Mesenchymal stem cell (in vitro differentiated cells and primary cell): ENCODE data around the gene PXDN.

ENCODE experiments used
- DNase-seq: peaks from one replicate; pipeline ENCODE4 v3.0.0-alpha.2; 2013
- H2AFZ ChIP-seq: one replicate; pipeline ENCODE4 v1.6.1; 2013; ENCODE audit warnings: low read depth, mild to moderate bottlenecking, control low read depth, inconsistent platforms, low read length, moderate library complexity
- H2AK5ac ChIP-seq: 2 replicates; pipeline ENCODE4 v1.6.1; 2013; ENCODE audit warnings: low read length, moderate library complexity, mild to moderate bottlenecking, inconsistent platforms; ENCODE audit not compliant: severe bottlenecking
- H2BK120ac ChIP-seq: one replicate; pipeline ENCODE4 v1.6.1; 2013; ENCODE audit warnings: low read depth, mild to moderate bottlenecking, inconsistent platforms, low read length, moderate library complexity
- H2BK12ac ChIP-seq, 2 experiments: one replicate each; pipeline ENCODE4 v1.6.1; 2013; ENCODE audit warnings: inconsistent platforms in 2 of 2, low read length in 2 of 2, mild to moderate bottlenecking in 2 of 2, moderate library complexity in 2 of 2, control low read depth in 1 of 2
- H2BK15ac ChIP-seq: one replicate; pipeline ENCODE4 v1.6.1; 2013; ENCODE audit warnings: mild to moderate bottlenecking, low read depth, inconsistent platforms; ENCODE audit not compliant: poor library complexity, severe bottlenecking
- H2BK5ac ChIP-seq: 2 replicates; pipeline ENCODE4 v1.6.1; 2013; ENCODE audit warnings: low read depth, mild to moderate bottlenecking, low read length, control low read depth, inconsistent platforms; ENCODE audit not compliant: poor library complexity, severe bottlenecking
- H3K14ac ChIP-seq, 2 experiments: one replicate each; pipeline ENCODE4 v1.6.1; 2013; ENCODE audit warnings: inconsistent platforms in 2 of 2, low read length in 2 of 2, control low read depth in 1 of 2, mild to moderate bottlenecking in 1 of 2, moderate library complexity in 1 of 2
- H3K18ac ChIP-seq, 2 experiments: one replicate each; pipeline ENCODE4 v1.6.1; 2013; ENCODE audit warnings: inconsistent platforms in 2 of 2, low read length in 2 of 2, control low read depth in 1 of 2, low read depth in 1 of 2, mild to moderate bottlenecking in 1 of 2
- H3K23ac ChIP-seq, 2 experiments: one replicate each; pipeline ENCODE4 v1.6.1; 2013; ENCODE audit warnings: inconsistent platforms in 2 of 2, low read length in 2 of 2, mild to moderate bottlenecking in 2 of 2, moderate library complexity in 2 of 2, control low read depth in 1 of 2
- H3K27ac ChIP-seq: 2 replicates; pipeline ENCODE4 v1.5.1; 2013; ENCODE audit warnings: mild to moderate bottlenecking, moderate library complexity, low read length, control low read depth, inconsistent platforms; ENCODE audit not compliant: poor library complexity, severe bottlenecking
- H3K27me3 ChIP-seq, 2 experiments: 2 replicates each; pipeline versions ENCODE4 v1.6.1 to v1.7.0; 2013; ENCODE audit warnings: low read length in 2 of 2, mild to moderate bottlenecking in 2 of 2, moderate library complexity in 2 of 2, control low read depth in 1 of 2, inconsistent platforms in 1 of 2; ENCODE audit not compliant: control insufficient read depth in 1 of 2, insufficient read depth in 1 of 2
- H3K36me3 ChIP-seq, 2 experiments: 2 replicates each; pipeline versions ENCODE4 v1.6.1 to v1.7.0; 2013; ENCODE audit warnings: low read length in 2 of 2, control low read depth in 1 of 2, inconsistent platforms in 1 of 2, low read depth in 1 of 2, mild to moderate bottlenecking in 1 of 2; ENCODE audit not compliant: insufficient read depth in 2 of 2, control insufficient read depth in 1 of 2
- H3K4ac ChIP-seq, 2 experiments: one replicate each; pipeline ENCODE4 v1.6.1; 2013; ENCODE audit warnings: inconsistent platforms in 2 of 2, low read length in 2 of 2, mild to moderate bottlenecking in 2 of 2, moderate library complexity in 2 of 2, control low read depth in 1 of 2, low read depth in 1 of 2
- H3K4me1 ChIP-seq: 2 replicates; pipeline ENCODE4 v1.6.1; 2013; ENCODE audit warnings: low read depth, low read length, control low read depth; ENCODE audit not compliant: control insufficient read depth, insufficient read depth
- H3K4me2 ChIP-seq: 2 replicates; pipeline ENCODE4 v1.6.1; 2013; ENCODE audit warnings: low read length, mild to moderate bottlenecking, inconsistent platforms; ENCODE audit not compliant: poor library complexity, severe bottlenecking
- H3K4me3 ChIP-seq, 2 experiments: 2 replicates each; pipeline versions ENCODE4 v1.5.1 to v1.7.0; 2013; ENCODE audit warnings: low read length in 2 of 2, mild to moderate bottlenecking in 2 of 2, control low read depth in 1 of 2, low read depth in 1 of 2; ENCODE audit not compliant: insufficient read depth in 1 of 2
- H3K79me1 ChIP-seq: replicated peaks from 2 replicates; pipeline ENCODE4 v1.6.1; 2013; ENCODE audit warnings: mild to moderate bottlenecking, control low read depth, low read length, inconsistent platforms; ENCODE audit not compliant: poor library complexity, severe bottlenecking
- H3K9ac ChIP-seq: 2 replicates; pipeline ENCODE4 v1.7.0; 2013; ENCODE audit warnings: mild to moderate bottlenecking, low read length, moderate library complexity
- H3K9me3 ChIP-seq: 2 replicates; pipeline ENCODE4 v1.7.0; 2013; ENCODE audit warnings: mild to moderate bottlenecking, low read length; ENCODE audit not compliant: control insufficient read depth
- H4K8ac ChIP-seq: one replicate; pipeline ENCODE4 v1.6.1; 2013; ENCODE audit warnings: inconsistent platforms, mild to moderate bottlenecking, low read length, moderate library complexity
- H4K91ac ChIP-seq: one replicate; pipeline ENCODE4 v1.6.1; 2013; ENCODE audit warnings: mild to moderate bottlenecking, low read length, inconsistent platforms
- WGBS: methylation state at CpG from one replicate; pipeline ENCODE4 v1.1.7; 2013; ENCODE audit warnings: mixed read lengths; 5-methylcytosine and 5-hydroxymethylcytosine counted together

PXDN gene

GRCh38 chr2:1656961-1657841 is 87.1 kb downstream of the PXDN start:
- H2BK15ac ChIP-seq: no peak overlapping the region
- no peak overlapping the region for H2AFZ ChIP-seq
- peaks cover 31% of the 10 kb centered on the region for H3K79me1 ChIP-seq
- H3K18ac ChIP-seq: no peak overlapping the region
- H3K4me2 ChIP-seq: no peak overlapping the region
- H3K9ac ChIP-seq: no peak overlapping the region
- no peak overlapping the region for H2BK12ac ChIP-seq
- H3K27me3 ChIP-seq: no peaks in the 10 kb centered on the region
- no peak overlapping the region for H3K4ac ChIP-seq
- H4K91ac ChIP-seq: no peak overlapping the region
- H3K23ac ChIP-seq: no peak overlapping the region
- H3K4me3 ChIP-seq: no peak overlapping the region
- no peaks in the 10 kb centered on the region for H3K9me3 ChIP-seq
- H2BK120ac ChIP-seq: no peak overlapping the region
- H2BK5ac ChIP-seq: peak overlapping the region; percentile 2
- peaks cover 42% of the 10 kb centered on the region for H3K4me1 ChIP-seq
- H4K8ac ChIP-seq: no peak overlapping the region
- peak overlapping the region; percentile 91 for H2AK5ac ChIP-seq
- peak overlapping the region in 1 of 2 experiments; percentile 21 for H3K14ac ChIP-seq
- 88% methylated on average over 7 of the region's 7 CpGs for WGBS
- peaks cover 35 to 55% of the 10 kb centered on the region in 2 experiments for H3K36me3 ChIP-seq
- no peak for DNase-seq
- peak overlapping the region; percentile 65 for H3K27ac ChIP-seq

GRCh38 chr2:1656326-1656960 is 87.9 kb downstream of the PXDN start:
- no peak for DNase-seq
- Histone ChIP-seq H3K4me1 (peaks cover 45% of the 10 kb centered on the region), H2BK12ac (no peak overlapping the region), H3K18ac (no peak overlapping the region), H4K8ac (peak overlapping the region; percentile 16), H3K4me2 (no peak overlapping the region), H3K4me3 (no peak overlapping the region), H3K27ac (peak overlapping the region; percentile 65), H3K27me3 (no peaks in the 10 kb centered on the region), H3K4ac (no peak overlapping the region), H3K79me1 (peaks cover 26% of the 10 kb centered on the region), H2BK15ac (no peak overlapping the region), H3K9ac (no peak overlapping the region), H2AFZ (no peak overlapping the region), H2AK5ac (peak overlapping the region; percentile 91), H3K14ac (no peak overlapping the region), H3K36me3 (peaks cover 27 to 52% of the 10 kb centered on the region in 2 experiments), H3K23ac (no peak overlapping the region), H2BK5ac (peak overlapping the region; percentile 2), H3K9me3 (no peaks in the 10 kb centered on the region), H4K91ac (no peak overlapping the region), H2BK120ac (no peak overlapping the region)
- WGBS: 95% methylated on average over 6 of the region's 6 CpGs

DNA sequence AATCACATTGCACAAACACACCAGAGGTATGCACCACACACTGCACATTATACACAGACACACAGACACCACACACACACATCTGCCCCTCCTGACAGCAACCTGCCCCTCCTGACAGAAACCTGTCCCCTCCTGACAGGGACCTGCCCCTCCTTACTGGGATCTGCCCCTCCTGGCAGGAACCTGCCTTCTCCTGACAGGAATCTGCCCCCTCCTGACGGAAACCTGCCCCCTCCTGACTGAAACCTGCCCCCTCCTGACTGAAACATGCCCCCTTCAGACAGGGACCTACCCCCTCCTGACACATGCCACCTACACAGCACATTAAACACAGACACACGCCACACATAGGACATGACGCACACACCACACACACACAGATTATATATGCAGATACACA is 88.9 kb downstream of the PXDN start:
- no peak overlapping the region for H2AFZ ChIP-seq
- 98% methylated on average over 2 of the region's 3 CpGs for WGBS
- H3K9me3 ChIP-seq: no peaks in the 10 kb centered on the region
- H3K23ac ChIP-seq: no peak overlapping the region
- H3K4me2 ChIP-seq: no peak overlapping the region
- no peak for DNase-seq
- H3K27me3 ChIP-seq: no peaks in the 10 kb centered on the region
- H4K8ac ChIP-seq: no peak overlapping the region
- no peak overlapping the region for H3K9ac ChIP-seq
- H3K79me1 ChIP-seq: peaks cover 17% of the 10 kb centered on the region
- peak overlapping the region; percentile 89 for H3K27ac ChIP-seq
- H2BK12ac ChIP-seq: no peak overlapping the region
- no peak overlapping the region for H2BK15ac ChIP-seq
- H3K4me3 ChIP-seq: no peak overlapping the region
- H3K36me3 ChIP-seq: peaks cover 24 to 51% of the 10 kb centered on the region in 2 experiments
- H2BK120ac ChIP-seq: no peak overlapping the region
- peak overlapping the region; percentile 14 for H2BK5ac ChIP-seq
- H3K18ac ChIP-seq: peak overlapping the region in 1 of 2 experiments; percentile 16
- no peak overlapping the region for H4K91ac ChIP-seq
- peak overlapping the region; percentile 68 for H2AK5ac ChIP-seq
- peak overlapping the region in 1 of 2 experiments; percentile 48 for H3K14ac ChIP-seq
- H3K4me1 ChIP-seq: peaks cover 49% of the 10 kb centered on the region
- peak overlapping the region in 1 of 2 experiments; percentile 37 for H3K4ac ChIP-seq

- H3K4me3 ChIP-seq: no peak overlapping the region
- 82% methylated on average over 8 of the region's 8 CpGs for WGBS
- no peak for DNase-seq
- no peak overlapping the region for H2BK12ac ChIP-seq
- no peak overlapping the region for H2AFZ ChIP-seq
- H3K4ac ChIP-seq: no peak overlapping the region
- no peak overlapping the region for H4K8ac ChIP-seq
- H3K4me1 ChIP-seq: peaks cover 50% of the 10 kb centered on the region
- H3K4me2 ChIP-seq: no peak overlapping the region
- H3K27ac ChIP-seq: peak overlapping the region; percentile 89
- H3K9me3 ChIP-seq: no peaks in the 10 kb centered on the region
- H3K79me1 ChIP-seq: peaks cover 13% of the 10 kb centered on the region
- H2AK5ac ChIP-seq: peak overlapping the region; percentile 95
- H3K23ac ChIP-seq: no peak overlapping the region
- no peak overlapping the region for H2BK15ac ChIP-seq
- no peaks in the 10 kb centered on the region for H3K27me3 ChIP-seq
- H3K36me3 ChIP-seq: peaks cover 24 to 51% of the 10 kb centered on the region in 2 experiments
- H3K18ac ChIP-seq: no peak overlapping the region
- H3K14ac ChIP-seq: peak overlapping the region in 1 of 2 experiments; percentile 19
- peak overlapping the region; percentile 71 for H3K9ac ChIP-seq
- H2BK5ac ChIP-seq: peak overlapping the region; percentile 79
- no peak overlapping the region for H4K91ac ChIP-seq
- H2BK120ac ChIP-seq: no peak overlapping the region
Measured at GRCh38 chr2:1654696-1655374, 89.5 kb downstream of the PXDN start.
